IMR-90 (cell line): ENCODE measurements around the gene CAPN2. TPM values are rescaled to one million over a fixed set of nuclear protein-coding genes. Genes with fewer than 3 reads are reported as not detected.

Source experiments
- ATAC-seq: fragments of 200-7000 bp; cut with Tn5 transposase; 2 replicates; pipeline ENCODE4 v1.9.1; 2020; ENCODE audit warnings: low read depth, mild to moderate bottlenecking, moderate library complexity
- BruUV-seq: library from RNA; stranded (reverse); fragments of 400-500 nt; replicated peaks from 2 replicates; lab custom pipeline; 2021; lab: Mats Ljungman, UMichigan
- CTCF ChIA-PET: fragments of 300-600 bp; formaldehyde crosslinking; extraction: SDS; loops from one replicate; lab custom pipeline; 2021; ENCODE audit warnings: antibody characterized with exemption; lab: Yijun Ruan, JAX
- POLR2A ChIA-PET: fragments of 300-600 bp; sonication (Branson Sonifier 250); formaldehyde crosslinking; loops from one replicate; lab custom pipeline; 2022; ENCODE audit warnings: antibody characterized with exemption; ENCODE audit not compliant: unreplicated experiment; lab: Charles Lee
- DNase-seq: peaks from one replicate; pipeline ENCODE4 v3.0.0; 2013
- H2AFZ ChIP-seq: replicated peaks from 2 replicates; pipeline ENCODE3; 2013; ENCODE audit warnings: low read length, mild to moderate bottlenecking; ENCODE audit not compliant: poor library complexity
- H2AK5ac ChIP-seq: 2 replicates; pipeline ENCODE4 v1.6.1; 2013; ENCODE audit warnings: low read depth, low read length, inconsistent platforms
- H2AK9ac ChIP-seq: replicated peaks from 2 replicates; pipeline ENCODE3; 2013; ENCODE audit warnings: mild to moderate bottlenecking, low read depth, low read length, moderate library complexity; ENCODE audit not compliant: poor library complexity
- H2BK120ac ChIP-seq: 2 replicates; pipeline ENCODE4 v1.6.1; 2013; ENCODE audit warnings: low read depth, low read length, inconsistent platforms
- H2BK15ac ChIP-seq: 3 replicates; pipeline ENCODE4 v1.6.1; 2013; ENCODE audit warnings: low read depth, low read length, inconsistent platforms
- H2BK20ac ChIP-seq: 2 replicates; pipeline ENCODE4 v1.6.1; 2013; ENCODE audit warnings: low read depth, mild to moderate bottlenecking, inconsistent platforms, low read length, moderate library complexity
- H2BK5ac ChIP-seq: 2 replicates; pipeline ENCODE4 v1.6.1; 2013; ENCODE audit warnings: mild to moderate bottlenecking, low read depth, low read length, inconsistent platforms; ENCODE audit not compliant: poor library complexity, severe bottlenecking
- H3K14ac ChIP-seq: replicated peaks from 2 replicates; pipeline ENCODE4 v1.6.1; 2013; ENCODE audit warnings: low read depth, low read length, inconsistent platforms
- H3K18ac ChIP-seq: 2 replicates; pipeline ENCODE4 v1.6.1; 2013; ENCODE audit warnings: low read depth, low read length, control low read depth
- H3K23ac ChIP-seq: 2 replicates; pipeline ENCODE4 v1.6.1; 2013; ENCODE audit warnings: low read depth, low read length, inconsistent platforms
- H3K27ac ChIP-seq: 2 replicates; pipeline ENCODE4 v1.5.1; 2013; ENCODE audit warnings: mild to moderate bottlenecking, control low read depth, low read length; ENCODE audit not compliant: insufficient read depth
- H3K27me3 ChIP-seq: 2 replicates; pipeline ENCODE4 v1.6.1; 2013; ENCODE audit warnings: low read length; ENCODE audit not compliant: control insufficient read depth, insufficient read depth
- H3K36me3 ChIP-seq: 2 replicates; pipeline ENCODE4 v1.6.1; 2013; ENCODE audit warnings: low read length, mixed read lengths; ENCODE audit not compliant: control insufficient read depth, insufficient read depth
- H3K4ac ChIP-seq: 2 replicates; pipeline ENCODE4 v1.6.1; 2013; ENCODE audit warnings: low read depth, low read length, inconsistent platforms
- H3K4me1 ChIP-seq: 2 replicates; pipeline ENCODE4 v1.6.1; 2013; ENCODE audit warnings: low read length, mixed read lengths; ENCODE audit not compliant: control insufficient read depth, insufficient read depth
- H3K4me2 ChIP-seq: 2 replicates; pipeline ENCODE4 v1.6.1; 2013; ENCODE audit warnings: low read depth, mild to moderate bottlenecking, control low read depth, low read length, moderate library complexity
- H3K4me3 ChIP-seq: 2 replicates; pipeline ENCODE4 v1.5.1; 2013; ENCODE audit warnings: low read depth, mild to moderate bottlenecking, control low read depth, low read length, moderate library complexity; ENCODE audit not compliant: insufficient read depth
- H3K56ac ChIP-seq: 2 replicates; pipeline ENCODE4 v1.6.1; 2013; ENCODE audit warnings: low read length, inconsistent platforms; ENCODE audit not compliant: insufficient read depth; ENCODE audit errors: extremely low read depth
- H3K79me1 ChIP-seq, 2 experiments: 2 replicates each; pipeline ENCODE4 v1.6.1; 2013; ENCODE audit warnings: low read length in 2 of 2, inconsistent platforms in 1 of 2, low read depth in 1 of 2
- H3K9ac ChIP-seq: 2 replicates; pipeline ENCODE4 v1.6.1; 2013; ENCODE audit warnings: low read depth, low read length, control low read depth
- H3K9me1 ChIP-seq: 2 replicates; pipeline ENCODE4 v1.6.1; 2013; ENCODE audit warnings: low read length, inconsistent platforms; ENCODE audit not compliant: insufficient read depth
- H3K9me3 ChIP-seq: 2 replicates; pipeline ENCODE4 v1.6.1; 2013; ENCODE audit warnings: low read length; ENCODE audit not compliant: control insufficient read depth, insufficient read depth
- H4K20me1 ChIP-seq: 2 replicates; pipeline ENCODE4 v1.6.1; 2013; ENCODE audit warnings: low read length, inconsistent platforms; ENCODE audit not compliant: insufficient read depth
- H4K5ac ChIP-seq: 2 replicates; pipeline ENCODE4 v1.6.1; 2013; ENCODE audit warnings: mild to moderate bottlenecking, low read depth, low read length, control low read depth
- H4K8ac ChIP-seq, 2 experiments: 2 replicates each; pipeline ENCODE4 v1.6.1; 2013; ENCODE audit warnings: low read depth in 2 of 2, low read length in 2 of 2, control low read depth in 1 of 2, inconsistent platforms in 1 of 2
- H4K91ac ChIP-seq: 2 replicates; pipeline ENCODE4 v1.6.1; 2013; ENCODE audit warnings: low read depth, low read length, inconsistent platforms; ENCODE audit not compliant: insufficient read depth
- BHLHE40 ChIP-seq: fragments of 150-350 bp; IDR thresholded peaks from 2 replicates; pipeline ENCODE4 v1.6.1; 2016; ENCODE audit warnings: mild to moderate bottlenecking, low read depth, low read length
- CEBPB ChIP-seq: IDR thresholded peaks from 2 replicates; pipeline ENCODE4 v1.6.1; 2012; ENCODE audit warnings: low read depth, low read length, improper control_type of control experiment
- CHD1 ChIP-seq: IDR thresholded peaks from 2 replicates; pipeline ENCODE4 v1.6.1; 2012; ENCODE audit warnings: low read depth, low read length, improper control_type of control experiment
- CTCF ChIP-seq: conservative IDR thresholded peaks from 2 replicates; pipeline ENCODE4 v1.5.1; 2012; ENCODE audit warnings: mild to moderate bottlenecking, low read depth, low read length, improper control_type of control experiment
- FOS ChIP-seq: fragments of 150-350 bp; IDR thresholded peaks from 2 replicates; pipeline ENCODE4 v1.6.1; 2016; ENCODE audit warnings: low read depth, low read length
- MAFK ChIP-seq: IDR thresholded peaks from 2 replicates; pipeline ENCODE4 v1.6.1; 2012; ENCODE audit warnings: low read depth, low read length, improper control_type of control experiment
- MXI1 ChIP-seq: IDR thresholded peaks from 2 replicates; pipeline ENCODE4 v1.6.1; 2012; ENCODE audit warnings: low read depth, mild to moderate bottlenecking, low read length, moderate library complexity, borderline replicate concordance
- NFE2L2 ChIP-seq: fragments of 150-350 bp; IDR thresholded peaks from 2 replicates; pipeline ENCODE4 v1.6.1; 2016; ENCODE audit warnings: low read depth, mild to moderate bottlenecking, low read length
- POLR2A ChIP-seq: IDR thresholded peaks from 2 replicates; pipeline ENCODE4 v1.6.1; 2012; ENCODE audit warnings: mild to moderate bottlenecking, low read depth, low read length
- RAD21 ChIP-seq: IDR thresholded peaks from 2 replicates; pipeline ENCODE4 v1.6.1; 2012; ENCODE audit warnings: low read length, improper control_type of control experiment
- RCOR1 ChIP-seq: IDR thresholded peaks from 2 replicates; pipeline ENCODE4 v1.6.1; 2012; ENCODE audit warnings: mild to moderate bottlenecking, low read length, improper control_type of control experiment; ENCODE audit not compliant: insufficient replicate concordance
- RFX5 ChIP-seq: IDR thresholded peaks from 2 replicates; pipeline ENCODE4 v1.8.0; 2012; ENCODE audit warnings: low read depth, mild to moderate bottlenecking, low read length, moderate library complexity
- WGBS, 2 experiments: methylation state at CpG; one replicate each; pipeline versions ENCODE4 v1.1.5 to v1.1.7; 2013; ENCODE audit warnings: missing lambda C conversion rate in 2 of 2; ENCODE audit not compliant: insufficient read length in 1 of 2; ENCODE audit errors: extremely low coverage in 2 of 2; 5-methylcytosine and 5-hydroxymethylcytosine counted together
- dilution Hi-C: fragments of 300-500 bp; cut with HindIII; formaldehyde crosslinking; loops from one replicate; pipeline ENCODE4 v1.14.3; 2018; ENCODE audit warnings: low sequenced_read_pairs; ENCODE audit not compliant: unreplicated experiment
- in situ Hi-C: fragments of 300-500 bp; cut with MboI; formaldehyde crosslinking; loops from 3 replicates; pipeline ENCODE4 v1.14.3; 2019; ENCODE audit warnings: low sequenced_read_pairs, inconsistent platforms, mixed read lengths
- intact Hi-C: fragments of 100-400 bp; cut with micrococcal nuclease; formaldehyde crosslinking; loops from 2 replicates; pipeline ENCODE4 v1.10.0; 2022
- polyA plus RNA-seq, 3 experiments: library from polyadenylated mRNA; depleted of rRNA; stranded (reverse); fragments of >200 nt; gene quantifications; 2 replicates each; pipeline ENCODE4 v1.2.3, GENCODE V29; 2012; ENCODE audit warnings: low replicate concordance in 1 of 3
- total RNA-seq: library from RNA; depleted of rRNA; stranded (reverse); fragments of >200 nt; gene quantifications from 2 replicates; pipeline ENCODE4 v1.2.3, GENCODE V29; 2012
- TF ChIP-seq, protein P1 (sequence below): fragments of 150-350 bp; IDR thresholded peaks from 2 replicates; pipeline ENCODE4 v1.6.1; 2016; ENCODE audit warnings: low read depth, mild to moderate bottlenecking, low read length, moderate library complexity, borderline replicate concordance

CAPN2 gene
- total and polyA plus RNA-seq, 2 of the 4 experiments (the other 2 are of a cell fraction), result 339 to 430 TPM

DNA sequence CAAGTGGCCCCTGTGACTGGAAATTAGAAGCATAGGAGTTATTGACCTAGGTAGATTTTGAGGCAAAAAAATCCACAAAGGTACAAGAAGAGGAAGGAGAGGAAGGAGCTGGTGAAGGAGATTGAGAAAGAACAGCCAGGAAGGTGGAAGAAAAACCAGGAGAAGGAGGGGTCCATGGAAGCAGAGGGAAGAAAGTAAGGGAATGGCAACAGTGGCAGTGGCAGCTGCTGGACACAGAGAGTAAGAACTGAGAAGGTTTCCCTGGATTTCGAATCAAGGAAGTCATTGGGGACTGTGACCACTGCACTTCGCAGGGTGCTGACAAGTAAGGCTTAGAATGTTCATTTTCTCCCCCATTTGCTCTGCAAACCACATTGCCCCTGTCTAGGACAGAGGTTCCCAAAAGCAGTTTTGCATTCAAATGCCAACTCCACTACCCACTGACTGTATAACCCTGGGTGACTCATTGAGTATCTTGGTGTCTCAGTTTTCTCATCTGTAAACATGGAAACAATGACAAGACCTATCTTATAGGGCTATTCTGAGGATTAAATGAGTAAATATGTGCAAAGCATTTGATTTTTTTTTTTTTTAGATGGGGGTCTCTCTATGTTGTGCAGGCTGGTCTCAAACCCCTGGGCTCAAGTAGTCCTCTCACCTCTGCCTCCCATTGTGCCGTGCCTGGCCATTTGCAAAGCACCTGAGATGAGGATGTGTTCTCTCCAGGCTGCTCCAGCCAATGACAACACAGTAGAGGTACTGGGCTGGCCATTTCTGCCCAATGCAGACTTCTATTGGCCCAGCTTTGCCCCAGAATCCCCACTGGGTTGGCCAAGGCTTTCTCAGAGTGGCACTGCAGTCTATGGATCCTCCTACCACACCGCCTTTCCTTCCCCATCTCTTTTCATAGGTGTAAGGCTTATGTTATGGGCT is 9.3 kb upstream of the CAPN2 start (continued):
- no peak for TF ChIP-seq CHD1
- no peak for TF ChIP-seq MXI1
- no peak; the same call in 1 of the 2 replicates for TF ChIP-seq CEBPB
- TF ChIP-seq POLR2A, result peak; percentile 75

DNA sequence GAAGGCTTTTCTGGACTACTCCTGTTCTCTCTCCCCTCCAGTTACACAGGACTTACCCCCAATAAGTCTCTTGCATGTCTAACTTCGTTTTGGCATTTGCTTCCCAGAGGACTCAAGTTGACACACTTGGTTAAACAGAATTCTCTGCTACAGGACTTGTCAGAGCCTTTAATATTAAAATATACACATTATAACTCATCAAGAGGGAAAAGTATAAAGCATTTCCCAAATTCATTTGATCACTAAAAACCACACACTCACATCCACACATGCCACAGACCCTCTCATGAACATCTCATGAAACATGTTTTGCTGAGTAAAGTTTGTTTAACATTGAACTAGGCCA is 8.7 kb upstream of the CAPN2 start:
- Histone ChIP-seq H3K36me3 (no peaks in the 10 kb centered on the region), H4K91ac (peak overlapping the region; percentile 75), H4K8ac (peak overlapping the region; percentile 26 to 29; a peak in 3 of 4 replicates), H3K4ac (peak overlapping the region; percentile 77), H2AFZ (no peak overlapping the region), H3K18ac (peak overlapping the region; percentile 36; the same call in 1 of the 2 replicates), H3K9ac (no peak overlapping the region), H3K27me3 (no peaks in the 10 kb centered on the region), H3K27ac (peak overlapping the region; percentile 77), H4K5ac (peak overlapping the region; percentile 44; the same call in 1 of the 2 replicates), H4K20me1 (peaks cover 5% of the 10 kb centered on the region), H3K9me3 (no peaks in the 10 kb centered on the region), H2AK5ac (peak overlapping the region; percentile 91), H2BK5ac (peak overlapping the region; percentile 96), H2BK120ac (peak overlapping the region; percentile 79), H2BK15ac (peak overlapping the region; percentile 88; the same call in 2 of the 3 replicates), H3K4me3 (no peak overlapping the region), H3K14ac (peak overlapping the region; percentile 58), H3K56ac (peak overlapping the region; percentile 27; the same call in 1 of the 2 replicates), H3K4me1 (peaks cover 46% of the 10 kb centered on the region), H3K4me2 (no peak overlapping the region), H2AK9ac (peak overlapping the region; percentile 18), H2BK20ac (peak overlapping the region; percentile 81), H3K79me1 (peaks cover 11 to 50% of the 10 kb centered on the region in 2 experiments; a peak in 3 of 4 replicates), H3K9me1 (peaks cover 36% of the 10 kb centered on the region), H3K23ac (peak overlapping the region; percentile 58; the same call in 1 of the 2 replicates)
- DNase-seq (no peak), ATAC-seq (no peak)
- BruUV-seq, result no TSS peak
- dilution Hi-C loops (no loop called here), intact Hi-C loops (loop anchor here (5.0 to 10.0 kb wide), 2 partner anchors 291 to 409 kb away; partner anchors contain the start of gene FBXO28), in situ Hi-C loops (no loop called here)
- TF ChIP-seq RCOR1, result no peak
- TF ChIP-seq POLR2A, result no peak
- no peak for TF ChIP-seq MAFK
- TF ChIP-seq CTCF, result no peak
- TF ChIP-seq CEBPB, result no peak
- no peak for TF ChIP-seq NFE2L2
- TF ChIP-seq FOS, result no peak
- no peak for TF ChIP-seq RFX5
- TF ChIP-seq, protein P1, sequence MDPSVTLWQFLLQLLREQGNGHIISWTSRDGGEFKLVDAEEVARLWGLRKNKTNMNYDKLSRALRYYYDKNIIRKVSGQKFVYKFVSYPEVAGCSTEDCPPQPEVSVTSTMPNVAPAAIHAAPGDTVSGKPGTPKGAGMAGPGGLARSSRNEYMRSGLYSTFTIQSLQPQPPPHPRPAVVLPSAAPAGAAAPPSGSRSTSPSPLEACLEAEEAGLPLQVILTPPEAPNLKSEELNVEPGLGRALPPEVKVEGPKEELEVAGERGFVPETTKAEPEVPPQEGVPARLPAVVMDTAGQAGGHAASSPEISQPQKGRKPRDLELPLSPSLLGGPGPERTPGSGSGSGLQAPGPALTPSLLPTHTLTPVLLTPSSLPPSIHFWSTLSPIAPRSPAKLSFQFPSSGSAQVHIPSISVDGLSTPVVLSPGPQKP, result no peak
- no peak for TF ChIP-seq RAD21
- no peak for TF ChIP-seq CHD1
- no peak for TF ChIP-seq BHLHE40
- ChIA-PET POLR2A (no interaction called here), CTCF (interaction anchor here (0.7 kb wide), 1 partner anchor 46 kb away, joined by 3 read pairs; no protein-coding TSS in a partner anchor)
- no CpG with 5 or more reads among the region's 1 CpG for WGBS, 2 experiments
